NCI-H524 (cell line): ENCODE measurements around the gene RNU5B-1.

Experiments
- DNase-seq, 2 experiments: peaks; one replicate each; lab custom pipeline; 2025; lab: John Stamatoyannopoulos, UW

The RNU5B-1 gene

DNA sequence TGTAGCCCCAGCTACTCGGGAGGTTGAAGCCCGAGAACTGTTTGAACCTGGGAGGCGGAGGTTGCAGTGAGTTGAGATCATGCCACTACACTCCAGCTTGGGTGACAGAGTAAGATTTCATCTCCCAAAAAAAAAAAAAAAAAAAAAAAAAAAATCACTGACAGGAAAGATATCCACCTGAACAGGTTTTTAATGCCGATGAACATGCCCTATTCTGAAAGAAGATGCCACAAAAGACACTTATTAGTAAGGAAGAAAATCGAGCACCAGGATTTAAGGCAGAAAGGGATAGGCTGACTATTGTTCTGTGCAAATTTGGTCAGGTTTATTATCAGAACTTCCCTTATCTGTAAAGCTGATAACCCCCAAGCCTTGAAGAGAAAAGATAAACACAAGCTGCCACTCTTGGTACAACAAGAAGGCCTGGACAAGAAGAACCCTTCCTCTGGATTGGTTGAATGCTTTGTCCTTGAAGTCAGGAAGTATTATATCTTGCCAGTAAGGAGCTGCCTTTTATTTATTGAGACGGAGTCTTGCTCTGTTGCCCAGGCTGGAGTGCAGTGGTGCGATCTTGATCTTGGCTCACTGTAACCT lies 15.1 kb upstream of the RNU5B-1 start:
- no peak for DNase-seq

DNA sequence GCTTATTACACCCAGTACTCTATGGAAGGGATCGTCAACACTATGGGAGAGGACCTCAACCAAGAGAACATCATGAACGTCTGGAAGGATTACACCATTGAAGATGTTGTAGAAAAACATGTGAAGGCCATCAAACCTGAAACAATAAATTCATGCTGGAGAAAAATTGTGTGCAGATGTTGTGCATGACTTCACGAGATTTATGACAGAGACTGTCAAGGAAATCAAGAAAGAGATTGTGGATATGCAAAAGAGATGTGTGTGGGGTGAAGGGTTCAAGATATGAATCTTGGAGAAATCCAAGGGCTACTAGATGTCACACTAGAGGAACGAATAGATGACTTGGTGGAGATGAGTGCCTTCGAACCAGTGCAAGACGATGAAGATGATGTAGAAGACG lies 14.2 kb upstream of the RNU5B-1 start:
- no peak for DNase-seq

DNA sequence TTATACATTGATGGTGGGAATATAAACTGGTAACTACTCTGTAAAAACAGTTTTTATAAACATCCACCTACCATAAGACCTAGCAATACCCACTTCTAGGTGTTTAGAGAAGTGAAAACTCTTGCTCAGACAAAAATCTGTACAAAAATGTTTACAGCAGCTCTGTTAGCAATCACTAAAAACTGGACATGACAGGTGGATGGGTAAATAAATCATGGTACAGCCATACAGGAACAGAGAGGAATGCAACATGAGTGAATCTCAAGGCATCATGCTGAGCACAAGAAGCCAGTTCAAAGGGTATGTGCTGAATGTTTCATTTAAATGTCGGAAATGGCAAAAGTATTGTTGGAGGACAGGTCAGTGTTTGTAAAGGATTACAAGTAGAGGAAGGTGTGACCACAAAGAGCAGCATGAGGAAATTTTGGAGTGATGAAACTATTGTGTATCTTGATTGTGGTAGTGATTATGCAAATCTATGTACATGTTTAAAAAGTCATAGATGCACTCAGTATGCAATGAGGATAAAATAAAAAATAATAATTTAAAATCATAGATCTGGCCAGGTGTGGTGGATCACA lies 11.4 kb upstream of the RNU5B-1 start:
- no peak for DNase-seq

DNA sequence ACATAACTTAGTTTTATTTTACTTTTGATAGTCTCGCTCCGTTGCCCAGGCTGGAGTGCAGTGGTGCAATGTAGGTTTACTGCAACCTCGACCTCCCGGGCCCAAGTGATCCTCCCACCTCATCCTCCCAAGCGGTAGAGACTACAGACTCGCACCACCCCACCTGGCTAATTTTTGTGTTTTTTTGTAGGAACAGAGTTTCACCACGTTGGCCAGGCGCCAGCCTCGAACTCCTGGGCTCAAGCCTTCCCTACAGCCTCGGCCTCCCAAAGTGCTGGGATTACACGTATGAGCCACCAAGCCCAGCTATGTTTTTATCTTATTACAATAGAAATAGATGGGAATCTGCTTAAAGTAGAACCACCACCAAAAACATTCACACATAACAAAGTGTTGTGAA lies 5.7 kb upstream of the RNU5B-1 start:
- no peak for DNase-seq

DNA sequence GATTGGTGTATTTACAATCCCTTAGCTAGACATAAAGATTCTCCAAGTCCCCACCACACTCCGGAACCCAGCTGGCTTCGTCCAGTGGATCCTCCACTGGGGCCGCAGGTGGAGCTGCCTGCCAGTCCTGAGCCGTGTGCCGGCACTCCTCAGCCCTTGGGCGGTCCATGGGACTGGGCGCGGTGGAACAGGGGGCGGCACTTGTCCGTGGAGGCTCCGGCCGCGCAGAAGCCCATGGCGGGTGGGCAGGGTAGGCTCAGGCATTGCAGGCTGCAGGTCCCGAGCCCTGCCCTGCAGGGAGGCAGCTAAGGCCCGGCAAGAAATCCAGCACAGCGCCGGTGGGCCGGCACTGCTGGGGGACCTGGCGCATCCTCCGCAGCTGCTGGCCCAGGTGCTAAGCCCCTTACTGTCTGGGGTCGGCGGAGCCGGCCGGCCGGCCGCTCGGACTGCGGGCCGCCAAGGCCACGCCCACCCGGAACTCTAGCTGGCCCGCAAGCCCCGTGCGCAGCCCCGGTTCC lies 3.5 kb upstream of the RNU5B-1 start:
- no peak for DNase-seq

DNA sequence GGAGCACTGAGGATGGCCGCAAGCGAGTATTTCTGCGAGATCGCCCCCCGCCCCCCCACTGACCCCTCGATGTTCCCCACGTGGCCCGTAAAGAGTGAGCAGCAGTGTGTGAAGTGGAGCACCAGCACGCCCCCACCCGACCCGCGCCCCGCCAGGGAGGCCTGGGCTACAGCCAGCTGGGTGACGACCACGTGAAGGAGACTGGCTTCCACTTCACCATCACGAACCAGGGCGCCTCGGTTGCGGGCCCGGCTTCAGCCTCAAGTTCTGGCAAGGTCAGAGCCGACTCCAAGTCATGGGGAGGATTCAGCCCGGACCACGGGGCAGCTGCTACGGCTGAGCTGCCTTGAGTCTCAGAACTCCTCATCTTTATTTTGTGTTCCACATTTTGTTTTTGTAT lies 2.4 kb upstream of the RNU5B-1 start:
- DNase-seq, result no peak

DNA sequence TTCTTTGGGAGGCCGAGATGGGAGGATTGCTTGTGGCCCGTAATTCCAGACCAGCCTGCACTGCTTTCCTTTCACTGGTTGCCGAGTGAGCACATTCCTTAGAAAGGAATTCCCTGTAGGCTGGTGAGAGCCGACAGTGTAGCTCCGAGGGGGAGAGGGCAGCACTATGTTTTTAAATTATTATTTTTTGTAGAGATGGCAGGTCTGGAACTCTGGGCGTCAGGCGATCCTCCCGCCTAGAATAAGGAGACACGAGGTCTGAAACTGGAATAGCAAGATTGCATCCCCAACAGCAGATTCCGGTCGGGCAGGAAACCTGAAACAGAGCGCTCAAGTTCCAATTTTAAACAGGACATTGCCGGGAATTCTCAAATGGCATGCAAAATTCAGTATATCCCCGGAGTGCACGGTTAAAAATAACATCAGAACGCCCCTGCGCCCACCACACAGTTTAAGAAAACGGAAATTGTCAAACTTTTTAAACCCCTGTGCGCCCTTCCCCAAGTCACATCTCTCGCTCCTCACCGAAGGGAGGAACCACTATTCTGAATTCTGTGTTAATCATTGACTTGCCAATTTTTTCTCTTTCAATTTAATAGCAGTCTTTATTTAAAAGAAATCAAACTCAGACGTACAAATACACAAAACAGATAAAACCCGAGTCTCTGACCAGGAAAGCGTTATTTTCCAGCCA lies 643 bp upstream of the RNU5B-1 start:
- peak in 1 of 2 experiments; percentile 41 for DNase-seq

DNA sequence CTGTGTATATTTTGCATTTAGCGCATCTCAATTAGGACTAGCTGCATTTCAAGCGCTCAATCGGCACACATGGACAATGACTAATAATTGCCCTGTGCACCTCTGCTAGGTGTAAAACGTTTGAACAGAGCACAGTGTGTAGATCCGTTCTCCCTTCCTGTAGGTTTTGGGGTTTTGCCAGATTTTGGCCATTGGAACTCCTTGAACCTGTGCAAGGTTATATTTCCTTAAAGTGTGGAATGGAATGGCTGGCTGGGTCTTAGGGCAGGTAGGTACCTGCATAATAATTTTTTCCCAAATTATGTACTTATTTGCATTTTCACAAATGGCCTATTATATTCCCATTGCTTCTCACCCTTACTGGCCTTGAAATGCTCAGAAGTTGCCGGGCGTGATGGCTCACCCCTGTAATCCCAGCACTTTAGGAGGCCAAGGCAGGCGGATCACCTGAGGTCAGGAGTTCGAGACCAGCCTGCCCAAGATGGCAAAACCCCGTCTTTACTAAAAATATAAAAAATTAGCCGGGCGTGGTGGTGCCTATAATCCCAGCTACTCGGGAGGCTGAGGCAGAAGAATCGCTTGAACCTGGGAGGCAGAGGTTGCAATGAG lies 777 bp downstream of the RNU5B-1 start:
- DNase-seq, result no peak

DNA sequence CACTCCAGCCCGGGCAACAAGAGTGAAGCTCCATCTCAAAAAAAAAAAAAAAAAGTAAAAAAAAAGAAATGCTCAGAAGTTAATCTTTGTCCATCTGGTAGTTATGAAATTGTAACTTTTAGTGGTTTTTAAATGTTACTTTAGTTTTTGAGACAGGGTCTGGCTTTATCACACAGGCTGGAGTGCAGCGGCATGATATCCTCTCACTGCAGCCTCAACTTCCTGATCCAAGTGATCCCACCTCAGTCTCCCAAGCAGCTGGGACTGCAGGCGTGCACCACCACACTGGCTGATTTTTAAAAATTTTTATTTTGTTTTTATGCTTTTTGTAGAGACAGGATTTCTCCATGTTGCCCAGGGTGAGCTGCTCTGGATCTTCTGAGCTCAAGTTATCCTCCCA lies 1.3 kb downstream of the RNU5B-1 start:
- no peak for DNase-seq

DNA sequence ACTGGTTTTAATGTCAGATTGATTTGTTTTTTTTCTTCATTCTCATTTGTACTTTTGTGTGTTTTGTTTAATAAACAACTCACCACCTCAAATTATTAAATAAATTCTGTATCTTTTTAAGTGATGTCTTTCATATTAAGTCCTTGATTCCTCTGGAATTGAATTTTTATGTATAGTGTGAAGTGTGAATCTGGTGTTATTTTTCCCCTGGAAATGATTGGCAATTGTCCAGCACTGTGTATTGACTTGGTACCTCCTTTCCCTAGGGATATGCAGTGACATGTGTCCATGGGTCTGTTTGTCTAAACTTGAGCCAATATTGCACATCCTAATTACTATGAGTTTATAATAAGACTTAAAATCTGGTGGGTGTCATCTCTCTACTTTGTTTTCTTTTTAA lies 2.1 kb downstream of the RNU5B-1 start:
- peak in 1 of 2 experiments; percentile 49 for DNase-seq

DNA sequence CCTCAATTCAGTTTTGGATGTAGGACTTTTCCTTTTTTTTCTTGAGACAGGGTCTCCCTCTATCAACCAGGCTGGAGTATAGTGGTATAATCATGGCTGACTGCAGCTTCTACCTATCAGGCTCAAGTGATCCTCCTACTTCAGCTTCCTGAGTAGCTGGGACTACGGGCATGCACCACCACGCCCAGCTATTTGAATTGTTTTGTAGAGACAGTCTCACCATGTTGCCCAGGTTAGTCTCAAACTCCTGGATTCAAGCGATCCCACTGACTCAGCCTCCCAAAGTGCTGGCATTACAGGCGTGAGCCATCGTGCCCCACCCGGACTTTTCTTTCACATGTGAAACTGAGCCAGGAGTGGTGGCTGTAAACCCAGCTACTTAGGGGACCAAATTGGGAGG lies 3.5 kb downstream of the RNU5B-1 start:
- no peak for DNase-seq

DNA sequence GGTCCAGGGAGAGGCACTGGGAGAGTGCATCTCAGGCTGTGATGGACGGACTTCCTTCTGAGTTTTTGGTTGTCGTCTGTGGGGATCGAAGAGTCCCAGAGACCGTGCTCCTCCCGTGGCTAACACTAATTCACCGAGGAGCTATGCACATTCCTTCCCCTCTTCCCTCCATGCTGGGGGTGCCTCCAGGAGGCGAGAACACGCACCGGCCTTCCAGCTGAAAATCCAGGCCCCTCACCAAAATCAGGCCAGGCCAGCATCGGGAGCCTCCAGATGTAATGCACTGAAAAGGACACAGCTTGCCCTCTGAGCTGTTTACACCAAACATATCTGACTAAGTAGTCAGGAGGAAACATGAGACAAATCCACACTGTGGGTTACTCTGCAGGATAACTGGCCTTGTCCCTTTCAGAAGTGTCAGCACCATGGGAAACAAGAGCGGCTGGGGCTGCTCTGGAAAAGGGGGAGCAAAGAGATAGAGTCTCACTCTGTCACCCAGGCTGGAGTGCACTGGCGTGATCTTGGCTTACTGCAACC lies 5.5 kb downstream of the RNU5B-1 start:
- no peak for DNase-seq

DNA sequence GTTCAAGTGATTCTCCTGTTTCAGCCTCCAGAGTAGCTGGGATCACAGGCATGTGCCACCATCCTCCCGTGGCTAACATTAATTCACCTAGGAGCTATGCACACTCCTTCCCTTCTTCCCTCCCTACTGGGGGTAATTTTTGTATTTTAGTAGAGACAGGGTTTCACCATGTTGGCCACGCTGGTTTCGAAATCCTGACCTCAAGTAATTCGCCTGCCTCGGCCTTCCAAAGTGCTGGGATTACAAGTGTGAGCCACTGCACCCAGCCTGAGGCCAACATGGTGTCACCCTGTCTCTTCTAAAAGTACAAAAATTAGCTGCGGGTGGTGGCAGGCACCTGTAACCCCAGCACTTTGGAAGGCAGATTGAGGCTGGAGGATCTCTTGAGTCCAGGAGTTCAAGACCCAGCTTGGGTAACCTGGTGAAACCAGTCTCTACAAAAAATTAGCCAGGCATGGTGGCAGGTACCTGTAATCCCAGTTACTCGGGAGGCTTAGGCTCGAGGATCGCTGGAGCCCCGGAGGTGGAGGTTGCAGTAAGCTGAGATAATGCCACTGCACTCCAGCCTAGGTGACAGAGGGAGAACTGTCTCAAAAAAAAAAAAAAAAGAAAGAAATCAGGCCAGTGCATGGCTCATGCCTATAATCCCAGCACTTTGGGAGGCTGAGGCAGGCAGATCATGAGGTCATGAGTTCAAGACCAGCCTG lies 6.1 kb downstream of the RNU5B-1 start:
- no peak for DNase-seq

DNA sequence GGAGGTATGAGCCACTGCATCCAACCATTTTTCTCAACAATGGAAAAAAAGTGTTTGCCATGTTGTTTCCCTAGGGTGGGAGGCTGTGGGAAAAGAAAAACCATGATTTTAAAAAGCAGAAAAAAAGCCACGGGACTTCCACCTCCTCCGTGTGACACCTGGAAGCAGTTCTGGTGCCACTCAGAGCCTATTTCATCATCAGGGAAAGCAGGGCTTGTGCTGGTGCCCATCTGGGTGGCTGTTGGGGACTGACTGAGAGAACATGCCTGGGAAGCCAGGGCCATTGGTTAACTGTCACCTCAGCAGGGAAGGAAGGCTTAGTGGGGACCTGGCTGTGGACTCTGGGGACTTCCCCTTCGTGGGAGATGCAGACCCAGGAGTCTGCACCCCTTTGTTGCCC lies 7.3 kb downstream of the RNU5B-1 start:
- peak in 1 of 2 experiments; percentile 29 for DNase-seq

DNA sequence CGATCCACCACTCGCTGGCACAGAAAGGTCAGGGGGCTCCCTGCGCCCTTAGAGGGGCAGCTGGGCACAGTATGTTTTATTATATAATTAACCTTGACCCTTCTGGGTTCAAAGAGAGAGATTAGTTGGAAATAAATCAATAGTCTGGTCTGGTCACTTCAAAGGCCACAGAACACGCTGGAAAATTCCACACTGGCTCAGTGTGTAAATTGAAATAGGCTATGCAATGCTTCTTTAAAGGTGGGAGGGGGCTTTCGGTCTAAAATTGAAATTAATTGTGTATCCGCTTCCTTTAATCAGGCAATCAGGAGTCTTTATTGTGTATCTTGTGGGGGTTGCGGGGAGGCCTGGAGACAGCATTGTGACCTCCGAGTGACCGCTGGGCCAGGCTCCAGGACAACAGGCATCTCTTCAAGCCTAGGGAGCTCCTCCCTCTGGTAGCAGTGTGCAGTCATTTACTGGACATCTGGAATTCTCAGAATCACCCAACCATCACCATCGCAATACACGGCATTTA lies 8.0 kb downstream of the RNU5B-1 start:
- no peak for DNase-seq

DNA sequence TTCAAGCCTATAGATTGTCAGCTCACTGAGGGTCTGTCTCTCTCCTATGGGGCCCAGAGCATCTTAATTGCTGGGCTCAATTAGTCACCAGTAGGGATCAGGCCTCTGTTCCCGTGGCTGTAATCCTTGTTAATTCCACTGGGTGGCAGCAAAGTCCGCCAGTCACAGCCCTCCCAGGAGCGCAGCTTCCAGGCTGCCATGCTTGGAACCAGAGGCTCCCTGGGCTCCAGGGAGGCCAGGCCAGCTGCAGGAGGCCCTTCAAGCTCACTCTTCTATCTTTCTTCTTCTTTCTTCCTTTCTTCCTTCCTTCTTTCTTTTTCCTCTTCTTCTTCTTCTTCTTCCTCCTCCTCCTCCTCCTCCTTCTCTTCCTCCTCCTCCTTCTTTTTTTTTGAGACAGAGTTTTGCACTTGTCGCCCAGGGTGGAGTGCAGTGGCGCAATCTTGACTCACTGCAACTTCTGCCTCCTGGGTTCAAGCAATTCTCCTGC lies 14.4 kb downstream of the RNU5B-1 start:
- DNase-seq, result peak; percentile 85 to 90

DNA sequence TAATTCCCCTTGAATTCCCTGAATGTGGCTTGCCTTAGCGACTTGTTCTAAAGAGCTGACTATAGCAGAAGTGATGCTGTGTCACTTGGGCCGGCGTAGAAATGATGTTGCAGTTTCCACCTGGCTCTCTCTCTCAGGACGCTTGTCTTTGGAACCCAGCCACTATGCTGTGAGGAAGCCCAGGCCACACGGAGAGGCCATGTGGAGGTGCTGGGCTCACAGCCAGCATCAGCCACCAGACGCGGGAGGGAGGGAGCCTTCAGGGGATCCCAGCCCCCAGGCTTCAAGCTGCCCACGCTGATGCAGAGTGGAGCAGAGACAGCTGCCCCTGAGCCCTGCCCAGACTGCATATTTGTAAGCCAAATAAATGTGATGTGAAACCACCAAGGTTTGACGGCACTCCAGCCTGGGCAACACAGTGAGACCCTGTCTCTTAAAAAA lies 18.6 kb downstream of the RNU5B-1 start:
- peak; percentile 97 to 98 for DNase-seq

DNA sequence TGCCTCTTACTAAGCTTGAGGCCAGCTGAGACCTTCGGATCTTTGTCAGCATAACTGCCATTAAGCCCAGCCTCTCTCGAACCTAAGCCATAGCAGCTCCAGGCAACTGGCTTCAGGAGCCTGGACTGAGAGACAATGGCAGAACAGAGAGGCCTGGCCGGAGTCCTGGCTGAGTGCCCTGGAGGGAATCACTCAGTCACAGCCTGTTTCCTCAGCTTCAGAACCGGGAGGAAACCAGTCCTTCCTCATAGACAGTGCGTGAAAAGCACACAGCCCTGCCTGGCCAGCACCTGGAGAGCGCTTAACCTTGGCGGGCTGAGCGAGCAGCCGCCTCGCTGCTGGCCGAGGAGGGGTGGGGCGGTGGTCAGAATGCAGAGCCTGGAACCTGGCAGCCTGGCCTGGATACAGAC lies 21.6 kb downstream of the RNU5B-1 start:
- no peak for DNase-seq

DNA sequence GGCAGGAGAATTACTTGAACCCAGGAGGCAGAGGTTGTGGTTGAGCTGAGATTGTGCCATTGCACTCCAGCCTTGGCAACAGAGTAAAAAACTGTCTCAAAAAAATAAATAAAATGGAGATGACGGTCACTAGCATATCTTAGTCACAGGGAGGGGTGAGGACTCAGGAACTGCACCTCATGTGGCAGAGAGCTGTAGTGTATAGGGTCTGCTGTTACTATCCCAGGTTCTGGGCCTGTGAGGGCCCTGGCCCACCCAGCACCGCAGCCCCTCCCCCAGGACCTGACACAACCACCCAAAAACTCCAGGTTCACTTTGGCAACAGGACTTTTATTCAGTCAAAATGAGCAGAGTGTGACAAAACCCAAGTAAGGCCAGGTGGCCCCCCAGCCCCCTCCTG lies 22.3 kb downstream of the RNU5B-1 start:
- DNase-seq, result no peak

DNA sequence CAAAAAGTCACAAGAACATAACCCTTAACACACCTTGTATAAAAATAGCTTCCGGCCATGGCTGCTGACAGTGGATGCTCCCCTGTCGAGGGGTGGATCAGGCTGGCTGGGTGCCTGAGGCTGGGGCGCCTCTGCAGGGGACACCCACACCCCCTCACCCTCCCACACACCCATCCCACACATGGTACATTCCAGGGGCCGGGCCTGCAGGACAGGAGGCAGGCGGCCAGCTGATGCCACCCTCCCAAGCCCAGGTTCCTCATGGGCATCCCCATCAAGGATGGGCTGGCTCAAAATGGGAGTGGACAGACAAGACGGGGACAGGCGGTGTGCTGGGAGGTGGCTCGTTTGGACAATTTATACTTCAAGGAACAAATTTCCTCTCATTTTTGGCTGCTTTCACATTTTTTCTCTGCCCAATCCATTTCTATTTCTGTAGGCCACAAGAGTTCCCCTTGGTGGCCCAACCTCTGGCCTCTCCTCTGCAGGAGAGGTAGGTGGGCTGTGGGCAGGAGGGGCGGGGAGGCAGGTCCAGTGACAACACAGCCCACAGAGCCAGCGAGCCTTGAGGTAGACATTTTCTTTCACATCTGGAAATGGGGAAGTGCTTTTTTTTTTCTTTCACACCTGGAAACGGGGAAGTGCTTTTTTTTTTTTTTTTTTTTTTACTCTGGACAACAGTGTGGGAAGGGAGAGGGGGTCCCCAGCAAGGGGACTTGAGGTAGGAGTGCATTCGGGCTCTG lies 23.3 kb downstream of the RNU5B-1 start:
- no peak for DNase-seq
